Naive B cell (primary cell): ENCODE measurements around the gene KRTAP10-4. TPM values are rescaled to one million over a fixed set of nuclear protein-coding genes. Genes with fewer than 3 reads are reported as not detected.
"Not testable (repeated sequence)": the region's sequence is repeated elsewhere in the genome, so short reads cannot be mapped to it uniquely, and the experiment has no call there.

Experiments
- ATAC-seq, 2 donors: fragments of 150-1000 bp; cut with Tn5 transposase; 2 replicates each; pipeline ENCODE4 v1.10.0; 2021; ENCODE audit warnings: low read depth in 2 of 2, mild to moderate bottlenecking in 2 of 2, moderate library complexity in 2 of 2
- DNase-seq: peaks from one replicate; pipeline ENCODE4 v3.0.0; 2022
- H3K27ac Mint-ChIP-seq, 6 donors: one replicate each; pipeline ENCODE4 v1.8.0; 2020 to 2022; ENCODE audit warnings: mild to moderate bottlenecking in 6 of 6, mixed read lengths in 6 of 6, moderate library complexity in 5 of 6, inconsistent platforms in 2 of 6
- H3K27me3 Mint-ChIP-seq, 3 donors: one replicate each; pipeline ENCODE4 v1.8.0; 2021 to 2022; ENCODE audit warnings: mixed read lengths in 3 of 3, mild to moderate bottlenecking in 1 of 3
- H3K36me3 Mint-ChIP-seq, 2 donors: one replicate each; pipeline ENCODE4 v1.8.0; 2020 to 2022; ENCODE audit warnings: mixed read lengths in 2 of 2, inconsistent platforms in 1 of 2, mild to moderate bottlenecking in 1 of 2
- H3K4me1 Mint-ChIP-seq, 3 donors: one replicate each; pipeline ENCODE4 v1.8.0; 2020 to 2022; ENCODE audit warnings: mixed read lengths in 3 of 3, inconsistent platforms in 1 of 3, mild to moderate bottlenecking in 1 of 3, moderate library complexity in 1 of 3
- H3K4me3 Mint-ChIP-seq, 8 donors: one replicate each; pipeline ENCODE4 v1.8.0; 2020 to 2022; ENCODE audit warnings: mild to moderate bottlenecking in 8 of 8, mixed read lengths in 8 of 8, moderate library complexity in 8 of 8, inconsistent platforms in 2 of 8
- H3K9me3 Mint-ChIP-seq, 7 donors: one replicate each; pipeline ENCODE4 v1.8.0; 2020 to 2022; ENCODE audit warnings: mixed read lengths in 7 of 7, mild to moderate bottlenecking in 5 of 7, inconsistent platforms in 2 of 7, moderate library complexity in 1 of 7
- polyA plus RNA-seq, 6 donors: library from polyadenylated mRNA; unstranded; fragments of 300-500 nt; fragmentation: Illumina TruSeq; gene quantifications; one replicate each; pipeline ENCODE4 v1.2.3, GENCODE V29; 2021; ENCODE audit warnings: low read depth in 6 of 6

KRTAP10-4 gene
- polyA plus RNA-seq, 6 donors from 2014 or later, result not detected

- Mint-ChIP-seq H3K4me3 (no peak overlapping the region), H3K36me3 (peaks cover 5 to 13% of the 10 kb centered on the region in 2 donors), H3K9me3 (peaks cover 2 to 12% (median 6%) of the 10 kb centered on the region in 7 donors), H3K27me3 (peaks cover 21 to 57% (median 49%) of the 10 kb centered on the region in 3 donors), H3K4me1 (peaks cover 3 to 15% (median 10%) of the 10 kb centered on the region in 3 donors), H3K27ac (peak overlapping the region in 1 of 6 donors; percentile 10)
- ATAC-seq (no peak), DNase-seq (no peak)
These were observed 2.2 kb upstream of the KRTAP10-4 start for GRCh38 chr21:44571296-44571695.

- Mint-ChIP-seq H3K4me3 (no peak overlapping the region), H3K9me3 (peaks cover 4 to 16% (median 11%) of the 10 kb centered on the region in 7 donors), H3K4me1 (peaks cover 2 to 8% (median 3%) of the 10 kb centered on the region in 3 donors), H3K27ac (peak overlapping the region in 1 of 6 donors; percentile 10), H3K27me3 (peaks cover 21 to 57% (median 49%) of the 10 kb centered on the region in 3 donors), H3K36me3 (peaks cover 5 to 20% of the 10 kb centered on the region in 2 donors)
- ATAC-seq, result no peak
- no peak for DNase-seq
These were observed 1.4 kb upstream of the KRTAP10-4 start for GRCh38 chr21:44571844-44572782.

GRCh38 chr21:44572959-44573583, 458 bp upstream of the KRTAP10-4 start:
- Mint-ChIP-seq H3K9me3 (peaks cover 9 to 25% (median 18%) of the 10 kb centered on the region in 7 donors), H3K27ac (no peak overlapping the region), H3K36me3 (peaks cover 8 to 29% of the 10 kb centered on the region in 2 donors), H3K27me3 (peaks cover 21 to 58% (median 49%) of the 10 kb centered on the region in 3 donors), H3K4me3 (no peak overlapping the region), H3K4me1 (peaks cover 0 to 8% (median 3%) of the 10 kb centered on the region in 3 donors)
- ATAC-seq (no peak), DNase-seq (no peak)

GRCh38 chr21:44574457-44575306, 1.2 kb downstream of the KRTAP10-4 start:
- Mint-ChIP-seq H3K4me3 (no peak overlapping the region), H3K27ac (peak overlapping the region in 2 of 6 donors; percentile 44 to 83), H3K4me1 (peaks cover 0 to 8% (median 3%) of the 10 kb centered on the region in 3 donors), H3K9me3 (peaks cover 9 to 32% (median 22%) of the 10 kb centered on the region in 7 donors), H3K27me3 (peaks cover 21 to 70% (median 50%) of the 10 kb centered on the region in 3 donors), H3K36me3 (peaks cover 11 to 34% of the 10 kb centered on the region in 2 donors)
- DNase-seq (no peak), ATAC-seq (no peak)

GRCh38 chr21:44575307-44576024, 1.9 kb downstream of the KRTAP10-4 start:
- H3K4me1 Mint-ChIP-seq, result peaks cover 0 to 8% (median 3%) of the 10 kb centered on the region in 3 donors

GRCh38 chr21:44576025-44576420, 2.5 kb downstream of the KRTAP10-4 start:
- Mint-ChIP-seq H3K27me3 (peaks cover 16 to 72% (median 52%) of the 10 kb centered on the region in 3 donors), H3K36me3 (peaks cover 17 to 48% of the 10 kb centered on the region in 2 donors), H3K4me1 (peaks cover 0 to 8% (median 3%) of the 10 kb centered on the region in 3 donors), H3K9me3 (peaks cover 17 to 43% (median 32%) of the 10 kb centered on the region in 7 donors), H3K4me3 (no peak overlapping the region), H3K27ac (peak overlapping the region in 1 of 6 donors; percentile 22)
- ATAC-seq (no peak), DNase-seq (no peak)

More at GRCh38 chr21:44575307-44576024, 1.9 kb downstream of the KRTAP10-4 start:
- DNase-seq (no peak), ATAC-seq (no peak)
- no peak overlapping the region for H3K4me3 Mint-ChIP-seq
- peak overlapping the region in 2 of 6 donors; percentile 5 to 44 for H3K27ac Mint-ChIP-seq
- peaks cover 21 to 73% (median 50%) of the 10 kb centered on the region in 3 donors for H3K27me3 Mint-ChIP-seq
- H3K9me3 Mint-ChIP-seq, result peaks cover 15 to 39% (median 28%) of the 10 kb centered on the region in 7 donors
- H3K36me3 Mint-ChIP-seq, result peaks cover 11 to 42% of the 10 kb centered on the region in 2 donors

- DNase-seq (no peak), ATAC-seq (no peak)
- Mint-ChIP-seq H3K27ac (no peak overlapping the region), H3K27me3 (peaks cover 8 to 55% (median 49%) of the 10 kb centered on the region in 3 donors), H3K4me1 (peaks cover 0 to 8% (median 3%) of the 10 kb centered on the region in 3 donors), H3K4me3 (no peak overlapping the region), H3K36me3 (peaks cover 25 to 65% of the 10 kb centered on the region in 2 donors), H3K9me3 (peaks cover 24 to 62% (median 54%) of the 10 kb centered on the region in 7 donors)
These were observed 5.0 kb downstream of the KRTAP10-4 start for GRCh38 chr21:44578371-44579055.

GRCh38 chr21:44579056-44579832, 5.7 kb downstream of the KRTAP10-4 start:
- no peak overlapping the region for H3K27ac Mint-ChIP-seq
- H3K4me3 Mint-ChIP-seq, result no peak overlapping the region
- H3K27me3 Mint-ChIP-seq, result peaks cover 11 to 55% (median 54%) of the 10 kb centered on the region in 3 donors
- no peak for ATAC-seq
- H3K9me3 Mint-ChIP-seq, result peaks cover 24 to 64% (median 54%) of the 10 kb centered on the region in 7 donors
- no peak for DNase-seq
- peaks cover 0 to 8% (median 3%) of the 10 kb centered on the region in 3 donors for H3K4me1 Mint-ChIP-seq
- H3K36me3 Mint-ChIP-seq, result peaks cover 25 to 65% of the 10 kb centered on the region in 2 donors

- no peak overlapping the region for H3K4me3 Mint-ChIP-seq
- no peak overlapping the region for H3K27ac Mint-ChIP-seq
- peaks cover 0 to 3% (median 2%) of the 10 kb centered on the region in 3 donors for H3K4me1 Mint-ChIP-seq
- H3K36me3 Mint-ChIP-seq, result peaks cover 25 to 65% of the 10 kb centered on the region in 2 donors
- H3K9me3 Mint-ChIP-seq, result peaks cover 24 to 64% (median 54%) of the 10 kb centered on the region in 7 donors
- ATAC-seq (no peak), DNase-seq (no peak)
- H3K27me3 Mint-ChIP-seq, result peaks cover 14 to 55% (median 53%) of the 10 kb centered on the region in 3 donors
These were observed 6.3 kb downstream of the KRTAP10-4 start for GRCh38 chr21:44579833-44580144.

- not testable (repeated sequence) for ATAC-seq, H3K27ac Mint-ChIP-seq, DNase-seq, H3K4me1 Mint-ChIP-seq, H3K4me3 Mint-ChIP-seq
- Mint-ChIP-seq H3K36me3 (peaks cover 25 to 68% of the 10 kb centered on the region in 2 donors), H3K9me3 (peaks cover 25 to 66% (median 57%) of the 10 kb centered on the region in 7 donors), H3K27me3 (peaks cover 17 to 55% (median 52%) of the 10 kb centered on the region in 3 donors)
These were observed 6.8 kb downstream of the KRTAP10-4 start, which contains the start of gene KRTAP10-5 for GRCh38 chr21:44580231-44580821. Gene KRTAP10-5 (minus strand): TSS chr21:44580604. CDS start chr21:44580578, 26 bp downstream.

GRCh38 chr21:44581158-44581557, 7.6 kb downstream of the KRTAP10-4 start:
- Mint-ChIP-seq H3K36me3 (peaks cover 20 to 74% of the 10 kb centered on the region in 2 donors), H3K27ac (no peak overlapping the region), H3K4me1 (no peaks in the 10 kb centered on the region), H3K27me3 (peaks cover 17 to 56% (median 52%) of the 10 kb centered on the region in 3 donors), H3K4me3 (no peak overlapping the region), H3K9me3 (peaks cover 25 to 64% (median 54%) of the 10 kb centered on the region in 7 donors)
- no peak for ATAC-seq
- DNase-seq, result no peak
